Upper lobe of right lung (tissue), 1 donor: ENCODE results near the gene CANT1. TPM values are rescaled to one million over a fixed set of nuclear protein-coding genes. Genes with fewer than 3 reads are reported as not detected.

ENCODE experiments used
- ATAC-seq: fragments of 200-7000 bp; cut with Tn5 transposase; one replicate; pipeline ENCODE4 v1.9.1; 2020; ENCODE audit warnings: mild to moderate bottlenecking, moderate library complexity
- DNase-seq: peaks from one replicate; pipeline ENCODE4 v3.0.0-alpha.2; 2020
- H3K27ac ChIP-seq: fragments of 200-600 bp; one replicate; pipeline ENCODE4 v1.8.0; 2022
- H3K27me3 ChIP-seq: fragments of 200-600 bp; one replicate; pipeline ENCODE4 v1.8.0; 2022; ENCODE audit warnings: mild to moderate bottlenecking
- H3K36me3 ChIP-seq: fragments of 200-600 bp; one replicate; pipeline ENCODE4 v1.8.0; 2022
- H3K4me1 ChIP-seq: fragments of 200-600 bp; one replicate; pipeline ENCODE4 v1.8.0; 2022
- H3K4me3 ChIP-seq: fragments of 200-600 bp; one replicate; pipeline ENCODE4 v1.8.0; 2022; ENCODE audit warnings: mild to moderate bottlenecking
- H3K9me3 ChIP-seq: fragments of 200-600 bp; one replicate; pipeline ENCODE4 v1.8.0; 2022
- CTCF ChIP-seq: fragments of 200-600 bp; IDR thresholded peaks from one replicate; pipeline ENCODE4 v1.8.0; 2022; ENCODE audit warnings: antibody characterized with exemption
- intact Hi-C: fragments of 100-400 bp; cut with DNase I; formaldehyde crosslinking; loops from one replicate; pipeline ENCODE4 v1.11.0; 2022
- total RNA-seq: library from RNA; stranded (reverse); fragmentation: NEBNext Ultra II Directional; extraction: Animal tissue kit (Norgen Biotek cat#: 25700); gene quantifications from one replicate; pipeline ENCODE4 v1.2.1, GENCODE V29; 2021
- donor health status: DM: no; HTN: yes; CAD: no; lungs with severe emphysema.

The CANT1 gene
- total RNA-seq, 1 donor from 2014 or later = 59.6 TPM

- no peak overlapping the region for H3K27ac ChIP-seq
- no peak for ATAC-seq
Measured at GRCh38 chr17:79007504-79008381, 1.8 kb downstream of the CANT1 start.

GRCh38 chr17:79006794-79007503, 2.6 kb downstream of the CANT1 start:
- Histone ChIP-seq H3K27ac (no peak overlapping the region), H3K4me3 (no peak overlapping the region), H3K4me1 (peaks cover 44% of the 10 kb centered on the region), H3K36me3 (peaks cover 5% of the 10 kb centered on the region), H3K9me3 (no peaks in the 10 kb centered on the region), H3K27me3 (no peaks in the 10 kb centered on the region)
- intact Hi-C loops = no loop called here
- ATAC-seq = no peak
- no peak for TF ChIP-seq CTCF
- peak; percentile 49 for DNase-seq

More at GRCh38 chr17:79007504-79008381, 1.8 kb downstream of the CANT1 start:
- Histone ChIP-seq H3K27me3 (no peaks in the 10 kb centered on the region), H3K4me1 (peaks cover 44% of the 10 kb centered on the region), H3K36me3 (peaks cover 5% of the 10 kb centered on the region), H3K4me3 (peak overlapping the region; percentile 74), H3K9me3 (no peaks in the 10 kb centered on the region)
- no peak for TF ChIP-seq CTCF
- intact Hi-C loops = no loop called here
- DNase-seq = peak; percentile 58

GRCh38 chr17:79006046-79006445, 3.5 kb downstream of the CANT1 start:
- H3K27me3 ChIP-seq = no peaks in the 10 kb centered on the region
- H3K4me1 ChIP-seq = peaks cover 44% of the 10 kb centered on the region
- peak overlapping the region; percentile 2 for H3K27ac ChIP-seq
- H3K9me3 ChIP-seq = no peaks in the 10 kb centered on the region
- TF ChIP-seq CTCF = no peak
- H3K36me3 ChIP-seq = peaks cover 5% of the 10 kb centered on the region
- ATAC-seq (peak; percentile 7), DNase-seq (peak; percentile 65)
- H3K4me3 ChIP-seq = no peak overlapping the region
- intact Hi-C loops = no loop called here

GRCh38 chr17:79005063-79005861, 4.3 kb downstream of the CANT1 start:
- H3K36me3 ChIP-seq = peaks cover 5% of the 10 kb centered on the region
- peaks cover 41% of the 10 kb centered on the region for H3K4me1 ChIP-seq
- TF ChIP-seq CTCF = no peak
- ATAC-seq (peak; percentile 64), DNase-seq (peak; percentile 70)
- no peak overlapping the region for H3K4me3 ChIP-seq
- no peaks in the 10 kb centered on the region for H3K27me3 ChIP-seq
- peak overlapping the region; percentile 2 for H3K27ac ChIP-seq
- intact Hi-C loops = no loop called here
- no peaks in the 10 kb centered on the region for H3K9me3 ChIP-seq

- TF ChIP-seq CTCF = no peak
Measured at GRCh38 chr17:79003661-79004411, 5.7 kb downstream of the CANT1 start.

More at GRCh38 chr17:79003661-79004411, 5.7 kb downstream of the CANT1 start:
- Histone ChIP-seq H3K4me1 (peaks cover 37% of the 10 kb centered on the region), H3K27ac (no peak overlapping the region), H3K9me3 (no peaks in the 10 kb centered on the region), H3K4me3 (no peak overlapping the region), H3K36me3 (peaks cover 18% of the 10 kb centered on the region), H3K27me3 (no peaks in the 10 kb centered on the region)
- DNase-seq (no peak), ATAC-seq (no peak)
- intact Hi-C loops = no loop called here
